Thyroid gland (tissue), 4 donors: ENCODE measurements around the gene ANGEL2.
"Not testable (repeated sequence)": the region's sequence is repeated elsewhere in the genome, so short reads cannot be mapped to it uniquely, and the experiment has no call there.

Experiments used
- POLR2A ChIP-seq, 2 donors: fragments of 450-650 bp; IDR thresholded peaks; one replicate each; pipeline ENCODE4 v1.6.1; 2017; ENCODE audit warnings: antibody characterized with exemption in 2 of 2, mild to moderate bottlenecking in 2 of 2, moderate library complexity in 1 of 2
- TF ChIP-seq, protein P1 (sequence below), 6 experiments: fragments of 200-600 bp in 3 of 6; fragments of 450-650 bp in 3 of 6; sonication (generic) in 3 of 6; IDR thresholded peaks; one replicate each; pipeline ENCODE4 v1.5.1; 2016 to 2019; ENCODE audit warnings: antibody characterized with exemption in 6 of 6, mild to moderate bottlenecking in 2 of 6, inconsistent platforms in 1 of 6, moderate library complexity in 1 of 6

DNA sequence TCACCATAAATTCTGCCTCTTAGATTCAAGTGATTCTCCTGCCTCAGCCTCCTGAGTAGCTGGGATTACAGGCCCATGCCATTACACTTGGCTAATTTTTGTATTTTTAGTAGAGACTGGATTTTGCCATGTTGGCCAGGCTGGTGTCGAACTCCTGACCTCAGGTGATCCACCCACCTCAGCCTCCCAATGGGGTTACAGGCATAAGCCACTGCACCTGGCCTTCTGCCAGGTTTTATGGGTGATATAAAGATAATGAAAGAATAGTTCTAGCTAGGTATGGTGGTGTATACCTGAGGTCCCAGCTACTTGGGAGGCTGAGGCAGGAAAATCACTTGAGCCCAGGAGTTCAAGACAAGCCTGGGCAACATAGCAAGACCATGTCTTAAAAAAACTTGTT, 50.7 kb downstream of the ANGEL2 start:
- TF ChIP-seq, protein P1, sequence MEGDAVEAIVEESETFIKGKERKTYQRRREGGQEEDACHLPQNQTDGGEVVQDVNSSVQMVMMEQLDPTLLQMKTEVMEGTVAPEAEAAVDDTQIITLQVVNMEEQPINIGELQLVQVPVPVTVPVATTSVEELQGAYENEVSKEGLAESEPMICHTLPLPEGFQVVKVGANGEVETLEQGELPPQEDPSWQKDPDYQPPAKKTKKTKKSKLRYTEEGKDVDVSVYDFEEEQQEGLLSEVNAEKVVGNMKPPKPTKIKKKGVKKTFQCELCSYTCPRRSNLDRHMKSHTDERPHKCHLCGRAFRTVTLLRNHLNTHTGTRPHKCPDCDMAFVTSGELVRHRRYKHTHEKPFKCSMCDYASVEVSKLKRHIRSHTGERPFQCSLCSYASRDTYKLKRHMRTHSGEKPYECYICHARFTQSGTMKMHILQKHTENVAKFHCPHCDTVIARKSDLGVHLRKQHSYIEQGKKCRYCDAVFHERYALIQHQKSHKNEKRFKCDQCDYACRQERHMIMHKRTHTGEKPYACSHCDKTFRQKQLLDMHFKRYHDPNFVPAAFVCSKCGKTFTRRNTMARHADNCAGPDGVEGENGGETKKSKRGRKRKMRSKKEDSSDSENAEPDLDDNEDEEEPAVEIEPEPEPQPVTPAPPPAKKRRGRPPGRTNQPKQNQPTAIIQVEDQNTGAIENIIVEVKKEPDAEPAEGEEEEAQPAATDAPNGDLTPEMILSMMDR (IDR thresholded peaks at IDR 0.05): not testable (repeated sequence)
- TF ChIP-seq POLR2A (IDR thresholded peaks at IDR 0.05): not testable (repeated sequence)
